ENCODE data around the gene KAT6B. TPM values are rescaled to one million over a fixed set of nuclear protein-coding genes. Genes with fewer than 3 reads are reported as not detected.
"Not testable (repeated sequence)": the region's sequence is repeated elsewhere in the genome, so short reads cannot be mapped to it uniquely, and the experiment has no call there.

KAT6B gene
- total RNA-seq, 1 donor from 2014 or later = 47.1 TPM

DNA sequence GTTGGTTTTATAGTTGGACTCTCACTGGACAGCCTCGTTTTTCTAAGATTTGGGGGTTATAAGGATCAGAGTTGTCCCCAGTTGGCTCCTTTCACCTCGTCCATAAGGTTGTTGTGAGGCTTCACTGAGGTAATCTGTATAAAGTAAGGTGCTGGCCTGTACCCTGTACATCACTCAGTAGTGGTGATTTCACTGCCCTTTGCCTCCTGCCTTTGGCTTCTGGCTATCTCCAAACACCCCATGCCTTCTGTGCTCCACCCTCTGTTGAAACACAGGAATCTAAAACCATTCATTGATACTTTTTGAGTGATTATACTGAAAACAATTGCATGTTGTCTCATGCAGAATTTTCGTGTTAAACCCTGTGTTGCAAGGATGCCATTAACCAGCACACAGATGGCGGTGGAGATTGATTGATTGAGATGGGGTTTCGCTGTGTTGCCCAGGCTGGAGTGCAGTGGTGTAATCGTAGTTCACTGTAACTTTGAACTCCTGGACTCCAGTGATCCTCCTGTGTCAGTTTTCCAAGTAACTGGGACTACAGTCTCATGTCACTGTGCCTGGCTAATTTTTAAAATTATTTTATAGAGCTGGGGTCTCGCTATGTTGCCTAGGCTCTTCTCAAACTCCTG is 55.0 kb downstream of the KAT6B start:
- no peak for ATAC-seq
- DNase-seq = no peak
- intact Hi-C loops (cut with micrococcal nuclease) = no loop called here

DNA sequence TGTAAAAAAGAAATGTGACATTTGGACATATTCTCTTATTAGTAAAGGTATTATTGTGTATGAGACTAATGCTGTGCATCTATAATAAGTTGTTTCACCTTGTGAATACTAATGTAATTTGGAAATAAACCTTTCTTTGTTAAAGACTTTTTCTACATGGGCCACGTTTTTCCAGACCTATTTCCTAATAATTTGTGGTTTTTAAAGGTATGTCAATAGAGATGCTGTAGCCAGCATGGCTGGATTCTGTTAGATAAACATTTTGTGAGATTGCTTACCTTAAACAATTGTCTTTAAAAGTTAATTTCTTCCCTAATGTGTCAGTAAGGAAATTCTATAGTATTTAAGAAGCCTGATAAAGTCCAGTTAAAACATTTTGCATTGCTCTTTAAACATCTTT is 56.0 kb downstream of the KAT6B start:
- ATAC-seq (no peak), DNase-seq (no peak)
- intact Hi-C loops (cut with micrococcal nuclease) = no loop called here

DNA sequence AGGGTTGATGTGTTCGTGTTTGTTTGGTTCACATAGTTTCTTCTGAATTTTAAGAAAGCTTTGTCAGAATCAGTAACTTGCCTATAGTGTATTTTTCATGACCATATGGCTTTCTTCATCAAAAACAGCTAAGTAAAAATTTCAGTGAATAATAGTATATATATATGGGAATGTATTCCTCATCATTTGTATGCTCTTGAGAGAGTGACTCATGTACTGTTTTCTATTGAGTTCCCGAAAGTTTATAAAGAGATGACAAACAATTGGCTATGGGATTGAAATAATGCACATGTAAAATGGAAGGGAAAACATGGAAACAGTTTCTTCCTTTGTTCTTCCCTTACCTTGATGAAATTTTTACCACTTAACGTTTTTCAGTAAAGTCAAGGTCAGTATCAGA is 56.4 kb downstream of the KAT6B start:
- DNase-seq = no peak
- intact Hi-C loops (cut with micrococcal nuclease) = no loop called here
- no peak for ATAC-seq

DNA sequence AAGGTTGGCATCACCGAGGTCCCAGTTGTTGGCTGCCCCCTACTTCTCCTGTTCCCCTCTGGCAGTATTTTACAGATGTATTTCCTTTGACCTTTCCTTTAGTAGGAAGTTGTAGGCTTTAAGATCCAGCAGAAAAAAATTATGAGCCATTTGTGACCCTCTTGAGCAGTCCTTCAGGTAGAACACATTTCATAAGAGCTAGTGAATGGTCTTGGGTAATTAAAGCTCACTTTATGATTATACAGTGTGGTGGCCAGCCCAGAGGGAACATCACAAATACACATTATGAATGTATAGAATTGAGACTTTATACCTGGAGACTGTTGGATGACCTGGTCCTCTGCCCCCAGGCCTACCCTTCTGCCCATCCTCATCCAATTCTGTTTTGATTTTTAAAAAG is 57.0 kb downstream of the KAT6B start:
- intact Hi-C loops (cut with micrococcal nuclease) = no loop called here
- no peak for DNase-seq
- no peak for ATAC-seq

DNA sequence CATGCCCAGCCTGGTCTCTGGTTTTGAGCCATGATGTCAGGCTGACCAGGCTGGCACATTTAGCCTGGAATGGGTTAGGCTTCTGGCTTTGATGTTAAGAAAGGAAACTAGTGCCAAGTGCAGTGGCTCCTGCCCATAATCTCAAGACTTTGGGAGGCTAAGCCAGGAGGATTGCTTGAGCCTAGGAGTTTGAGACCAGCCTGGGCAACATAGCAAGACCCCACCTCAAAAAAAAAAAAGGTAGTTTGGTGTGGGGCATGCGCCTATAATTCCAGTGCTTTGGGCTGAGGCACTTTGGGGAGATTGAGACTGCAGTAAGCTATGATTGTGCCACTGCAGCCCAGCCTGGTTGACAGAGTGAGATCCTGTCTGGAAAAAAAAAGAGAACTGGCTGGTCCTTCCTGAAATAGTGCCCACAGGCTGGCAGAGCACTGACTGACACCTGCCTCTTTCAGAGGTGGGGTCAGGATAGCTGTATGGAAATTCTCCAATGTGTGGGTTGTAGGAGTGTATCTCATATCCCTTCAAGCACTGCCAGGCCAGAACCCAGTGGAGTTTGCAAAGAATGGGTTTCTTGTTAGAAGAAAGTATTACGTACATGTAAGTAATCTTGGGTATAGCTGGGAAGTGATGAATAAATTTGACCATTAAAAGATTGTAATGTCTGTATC is 61.3 kb downstream of the KAT6B start:
- ATAC-seq (peak; percentile 30), DNase-seq (no peak)
- intact Hi-C loops (cut with micrococcal nuclease) = no loop called here

DNA sequence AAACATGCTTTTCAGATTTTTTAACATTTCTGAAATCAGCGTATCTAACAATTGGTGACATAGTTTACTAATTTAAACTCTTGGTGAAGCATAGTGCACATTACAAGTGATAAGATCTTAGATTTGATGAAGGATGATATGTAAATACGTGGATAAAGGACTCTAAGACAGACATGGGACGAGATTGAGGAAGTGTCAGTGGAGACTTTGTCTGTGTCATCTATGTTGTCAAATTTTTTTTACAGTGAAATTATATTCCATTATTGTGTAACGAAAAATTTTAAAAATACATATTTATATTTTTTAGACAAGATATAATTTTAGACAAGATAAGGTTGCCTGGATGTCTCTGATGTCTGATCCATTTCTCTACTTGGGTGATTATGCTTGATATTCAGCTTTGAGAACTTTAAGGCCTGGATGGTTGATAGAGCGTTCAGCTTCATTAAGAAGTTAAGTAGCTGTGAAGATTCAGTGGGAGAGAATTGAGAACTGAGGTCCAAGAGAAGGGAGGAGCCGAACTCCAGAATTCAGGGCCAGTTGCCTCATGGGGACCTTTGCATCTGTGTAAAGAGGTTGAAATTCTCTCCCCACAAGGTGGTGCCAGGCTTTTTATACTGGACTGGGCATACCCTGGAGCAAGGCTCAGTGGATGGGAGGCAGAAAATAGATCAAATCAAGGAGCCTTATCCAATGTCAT is 62.7 kb downstream of the KAT6B start:
- ATAC-seq (peak; percentile 51), DNase-seq (no peak)
- intact Hi-C loops (cut with micrococcal nuclease) = no loop called here

DNA sequence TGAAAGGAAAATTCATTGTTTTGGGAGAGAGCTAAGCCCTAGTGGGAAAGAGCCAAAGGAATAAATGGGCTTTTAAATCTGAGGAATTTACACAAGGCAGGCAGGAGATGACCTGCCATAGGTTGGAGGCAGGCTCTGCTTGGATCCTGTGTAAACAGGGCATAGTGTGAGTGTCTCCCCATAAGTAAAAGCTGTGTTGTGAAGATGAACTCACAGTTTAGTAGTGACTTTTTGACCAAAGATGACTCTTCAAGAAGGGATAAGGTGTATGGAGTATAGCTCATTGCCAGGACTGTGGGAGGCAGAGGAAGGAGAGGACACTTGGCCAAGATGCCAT is 63.2 kb downstream of the KAT6B start:
- no peak for DNase-seq
- ATAC-seq = peak; percentile 9
- intact Hi-C loops (cut with micrococcal nuclease) = no loop called here

DNA sequence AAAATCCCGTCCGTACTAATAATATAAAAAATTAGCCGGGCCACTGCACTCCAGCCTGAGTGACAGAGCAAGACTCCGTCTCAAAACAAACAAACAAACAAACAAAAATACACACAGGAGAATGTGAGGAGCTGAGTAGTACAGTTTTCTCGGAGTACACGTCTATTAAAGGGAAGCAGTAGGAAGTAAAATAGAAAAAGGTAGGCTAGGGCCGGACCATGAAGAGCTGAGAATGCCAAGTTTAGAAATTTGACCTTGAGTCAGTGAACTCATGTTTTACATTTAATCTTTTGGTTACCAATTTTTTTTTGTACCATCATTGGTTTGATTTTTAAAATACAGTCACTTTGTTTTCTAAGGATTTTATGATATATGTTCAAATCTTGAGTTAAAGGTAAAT is 64.1 kb downstream of the KAT6B start:
- intact Hi-C loops (cut with micrococcal nuclease) = no loop called here
- ATAC-seq (no peak), DNase-seq (no peak)

DNA sequence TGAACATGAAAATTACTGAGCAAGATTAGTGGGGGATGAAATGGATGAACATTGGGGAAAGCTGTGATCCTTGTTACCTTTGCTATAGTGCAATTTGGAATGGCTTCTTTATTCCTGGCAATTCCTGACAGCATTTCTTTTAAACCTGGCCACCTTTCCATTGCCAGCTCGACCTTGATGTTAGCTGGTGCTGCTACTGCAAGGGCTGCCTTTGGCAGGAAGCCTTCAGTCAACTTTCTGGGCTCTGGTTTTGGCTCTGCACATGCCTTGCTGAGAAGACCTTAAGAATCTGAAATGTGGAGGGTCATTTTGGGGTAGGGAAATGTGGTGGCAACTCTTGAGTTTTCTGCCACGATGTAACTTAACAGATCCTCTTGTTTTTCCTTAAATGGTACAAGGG is 64.7 kb downstream of the KAT6B start:
- peak; percentile 34 for DNase-seq
- intact Hi-C loops (cut with micrococcal nuclease) = no loop called here
- peak; percentile 75 for ATAC-seq

DNA sequence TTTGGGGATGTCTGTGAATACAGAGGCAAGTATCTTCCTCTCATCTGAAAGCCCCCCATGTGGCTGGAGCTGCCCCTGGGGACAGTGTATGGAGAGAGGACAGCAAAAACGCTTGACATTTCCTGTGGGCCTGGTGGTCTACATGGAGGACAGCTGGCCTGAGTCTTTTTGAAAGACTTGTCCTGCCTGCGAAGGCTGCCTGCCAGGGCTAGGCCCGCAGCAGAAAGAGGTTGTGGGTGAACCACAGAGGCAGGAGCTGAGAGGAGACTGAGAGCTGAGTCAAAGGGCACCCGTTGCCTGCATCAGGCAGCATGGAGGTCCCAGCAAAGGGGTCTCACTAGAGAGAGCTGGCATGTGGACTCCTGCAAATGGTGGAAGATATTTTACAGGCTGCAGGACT is 66.4 kb downstream of the KAT6B start:
- DNase-seq = no peak
- intact Hi-C loops (cut with micrococcal nuclease) = no loop called here
- no peak for ATAC-seq

DNA sequence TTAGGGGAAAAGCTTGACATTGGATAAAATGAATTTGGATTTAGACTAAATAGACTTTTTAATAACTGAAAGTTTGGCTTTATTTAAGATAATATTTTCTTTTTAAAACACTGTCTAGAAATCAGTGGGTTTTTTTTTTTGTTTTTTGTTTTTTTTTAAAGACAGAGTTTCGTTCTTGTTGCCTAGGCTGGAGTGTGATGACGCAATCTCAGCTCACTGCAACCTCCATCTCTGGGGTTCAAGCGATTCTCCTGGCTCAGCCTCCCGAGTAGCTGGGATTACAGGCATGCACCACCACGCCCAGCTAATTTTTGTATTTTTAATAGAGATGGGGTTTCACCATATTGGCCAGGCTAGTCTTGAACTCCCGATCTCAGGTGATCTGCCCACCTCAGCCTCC is 66.9 kb downstream of the KAT6B start:
- DNase-seq; ATAC-seq; intact Hi-C loops (cut with micrococcal nuclease): not testable (repeated sequence)

DNA sequence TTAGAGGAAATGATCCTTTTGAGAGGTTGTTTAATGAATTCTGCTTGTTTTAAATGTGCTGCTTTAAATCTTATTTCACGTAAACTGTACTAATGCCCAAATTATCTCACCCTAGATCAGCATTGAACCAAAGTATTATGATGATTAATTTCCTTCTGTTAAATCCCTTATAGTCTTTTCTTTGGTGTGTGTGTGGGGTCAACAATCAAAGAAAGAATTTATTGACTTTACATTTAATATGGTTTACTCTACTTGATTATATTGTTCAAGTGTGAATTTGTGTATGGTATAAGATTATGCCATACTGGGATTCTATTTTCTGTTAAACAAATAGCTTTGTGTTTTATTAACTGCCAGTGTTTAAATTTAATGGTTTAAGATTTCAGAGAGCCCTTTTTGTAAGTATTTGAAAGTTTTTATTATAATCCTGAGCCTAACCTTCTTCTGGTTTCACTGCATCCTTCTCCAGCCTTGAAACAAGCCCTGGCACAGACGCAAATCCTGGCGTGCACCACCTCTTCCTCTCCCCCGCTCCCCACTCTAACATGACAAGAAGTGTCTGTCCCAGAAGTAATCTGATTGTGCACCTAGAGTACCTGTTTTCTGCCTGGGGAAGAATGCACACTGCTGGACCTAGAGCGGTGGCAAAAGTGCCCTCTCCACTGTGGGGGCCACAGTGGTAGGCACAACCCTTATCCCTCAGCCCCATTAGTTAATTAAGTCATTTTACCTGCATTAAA is 70.6 kb downstream of the KAT6B start:
- intact Hi-C loops (cut with micrococcal nuclease) = no loop called here
- ATAC-seq (no peak), DNase-seq (no peak)

DNA sequence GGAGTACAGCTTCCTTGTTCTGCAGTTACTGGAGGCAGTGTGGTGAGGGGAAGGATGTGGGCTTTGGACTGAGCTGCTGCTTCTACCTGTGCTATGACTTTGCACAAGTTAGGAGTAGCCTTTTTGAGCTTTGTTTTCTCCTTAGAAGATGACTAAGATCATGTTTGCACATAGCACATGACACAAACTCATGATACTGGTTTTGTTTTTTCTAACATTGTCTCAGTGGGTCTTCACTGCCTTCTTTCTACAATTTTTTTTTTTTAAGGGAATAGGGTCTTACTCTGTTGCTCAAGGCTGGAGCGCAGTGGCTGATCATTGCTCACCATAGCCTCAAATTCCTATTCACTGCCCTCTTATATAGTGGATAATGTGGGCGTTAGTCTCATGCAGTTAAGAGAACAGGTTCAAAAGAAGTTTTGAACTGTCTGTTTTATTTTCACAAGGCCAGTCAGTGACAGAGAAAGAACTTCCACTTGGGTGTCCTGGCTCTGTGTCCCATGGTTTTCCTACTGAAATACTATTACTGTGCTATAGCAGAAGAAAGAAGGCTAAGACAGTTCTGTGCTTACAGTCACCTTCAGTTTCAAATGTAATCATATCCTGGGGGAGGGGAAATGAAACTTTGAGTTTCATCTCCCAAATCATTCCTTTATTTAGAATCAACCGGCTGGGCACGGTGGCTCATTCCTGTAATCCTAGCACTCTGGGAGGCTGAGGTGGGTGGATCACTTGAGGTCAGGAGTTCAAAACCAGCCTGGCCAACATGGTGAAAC is 72.0 kb downstream of the KAT6B start:
- ATAC-seq (no peak), DNase-seq (no peak)
- intact Hi-C loops (cut with micrococcal nuclease) = no loop called here

DNA sequence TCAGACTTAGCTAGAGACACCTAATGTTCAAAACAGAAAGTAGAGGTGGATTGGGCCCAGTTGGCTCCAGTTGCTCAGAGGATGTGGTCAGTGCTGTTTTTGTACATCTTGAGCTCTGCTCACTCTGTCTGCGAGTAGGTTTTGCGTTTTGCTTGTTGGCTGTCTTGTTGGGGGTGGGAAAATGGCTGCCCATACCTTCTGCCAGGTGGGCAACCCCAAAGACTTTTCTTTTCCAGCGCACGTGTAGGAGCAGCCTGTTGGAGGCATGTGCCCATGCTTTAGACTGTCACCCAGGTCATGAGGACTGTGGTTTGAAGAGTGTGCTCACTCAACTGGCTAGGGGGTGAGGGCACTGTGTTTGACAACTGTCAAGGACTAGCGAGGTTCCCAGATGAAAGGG is 73.9 kb downstream of the KAT6B start:
- ATAC-seq (no peak), DNase-seq (no peak)
- intact Hi-C loops (cut with micrococcal nuclease) = no loop called here

DNA sequence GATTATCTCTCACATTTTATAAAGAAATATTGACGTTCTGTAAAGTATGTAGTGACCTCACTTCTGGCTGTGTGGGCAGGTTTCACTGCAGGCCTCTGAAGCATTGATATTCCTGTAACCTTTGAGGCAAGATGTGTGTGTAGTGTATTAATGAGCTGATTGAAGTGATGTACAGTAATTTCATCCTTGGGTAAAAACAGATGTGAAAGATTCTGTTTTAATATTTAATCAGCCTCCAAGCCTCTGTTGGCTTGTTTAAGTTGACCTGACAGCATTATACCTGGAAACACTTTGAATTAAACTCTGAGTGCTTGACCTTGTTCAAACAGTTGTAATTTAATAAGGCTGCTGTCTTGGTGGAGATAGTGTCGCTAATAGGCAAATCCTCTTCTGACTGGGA is 74.9 kb downstream of the KAT6B start:
- intact Hi-C loops (cut with micrococcal nuclease) = no loop called here
- DNase-seq = no peak
- no peak for ATAC-seq

DNA sequence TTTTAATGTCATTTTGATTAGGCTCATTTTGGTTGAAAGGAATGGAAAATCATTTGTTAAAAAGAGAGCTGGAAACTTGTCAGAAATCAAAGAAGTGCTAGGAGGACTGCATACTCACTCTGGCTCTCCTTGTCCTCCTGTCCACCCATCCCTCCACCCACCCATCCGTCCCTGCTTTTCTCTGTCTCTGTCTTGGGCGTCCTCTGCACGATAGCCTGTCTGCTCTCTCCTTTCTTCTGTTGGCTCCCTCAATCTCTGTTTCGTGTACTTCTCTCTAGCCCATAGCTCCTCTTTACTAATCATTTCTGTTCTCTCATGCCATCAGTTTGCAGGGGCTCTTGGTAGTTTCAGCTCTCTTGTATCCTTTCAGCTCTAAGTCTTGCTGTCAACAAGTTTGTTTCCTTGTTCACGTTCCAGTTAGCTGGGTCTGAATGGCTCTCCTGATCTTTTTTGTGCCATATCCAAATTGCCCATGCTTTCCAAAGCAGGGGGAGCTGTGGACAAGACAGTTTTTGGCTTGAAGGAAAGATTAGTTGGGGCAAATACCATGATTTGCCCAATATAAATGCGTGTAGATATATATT is 75.6 kb downstream of the KAT6B start:
- ATAC-seq = peak; percentile 53
- no peak for DNase-seq
- intact Hi-C loops (cut with micrococcal nuclease) = no loop called here

DNA sequence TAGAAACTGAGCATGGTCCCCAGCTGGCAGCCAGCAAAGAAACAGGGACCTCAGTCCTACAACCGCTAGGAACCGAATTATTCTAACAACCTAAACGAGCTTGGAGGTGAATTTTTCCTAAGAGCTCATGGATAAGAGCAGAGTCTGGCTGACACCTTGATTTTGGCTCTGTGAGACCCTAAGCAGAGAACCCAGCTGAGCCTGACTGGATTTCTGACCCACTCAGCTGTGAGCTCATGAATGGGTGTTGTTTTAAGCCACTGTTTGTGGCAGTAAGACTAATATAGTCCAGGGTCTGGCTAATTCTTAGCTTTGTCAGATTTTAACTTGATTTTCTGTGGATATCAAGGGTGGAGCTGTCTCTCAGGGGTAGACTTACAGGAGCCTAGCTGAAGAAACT is 77.1 kb downstream of the KAT6B start:
- intact Hi-C loops (cut with micrococcal nuclease) = no loop called here
- no peak for DNase-seq
- ATAC-seq = no peak

DNA sequence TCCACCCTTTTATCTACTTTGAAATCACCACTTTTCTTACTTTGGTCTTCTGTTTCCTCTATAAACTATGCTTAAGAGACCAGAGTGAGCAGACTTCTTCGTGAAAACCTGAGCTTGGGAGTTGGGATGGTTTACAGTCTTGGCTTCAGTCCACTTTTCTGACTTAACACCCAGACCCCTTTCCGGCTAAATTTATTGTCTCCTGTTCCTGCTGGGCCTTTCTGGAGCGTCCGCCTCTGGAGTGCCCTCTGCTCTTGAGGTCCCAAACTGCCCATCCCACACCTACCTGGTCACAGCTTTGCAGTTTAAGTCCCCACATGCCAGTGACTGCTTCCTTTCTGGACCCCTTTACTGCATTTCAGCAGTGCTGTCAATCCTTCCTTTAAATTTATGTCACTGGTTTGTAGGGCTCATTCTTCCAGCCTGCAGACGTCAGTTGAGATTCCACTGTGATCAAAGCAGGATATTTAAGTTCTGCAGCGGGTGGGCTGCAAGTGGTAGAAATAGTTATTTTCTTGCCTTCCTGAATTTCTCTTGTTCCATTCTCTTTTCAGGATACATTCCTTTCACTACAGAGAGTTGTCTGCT is 80.3 kb downstream of the KAT6B start:
- intact Hi-C loops (cut with micrococcal nuclease) = no loop called here
- ATAC-seq = no peak

DNA sequence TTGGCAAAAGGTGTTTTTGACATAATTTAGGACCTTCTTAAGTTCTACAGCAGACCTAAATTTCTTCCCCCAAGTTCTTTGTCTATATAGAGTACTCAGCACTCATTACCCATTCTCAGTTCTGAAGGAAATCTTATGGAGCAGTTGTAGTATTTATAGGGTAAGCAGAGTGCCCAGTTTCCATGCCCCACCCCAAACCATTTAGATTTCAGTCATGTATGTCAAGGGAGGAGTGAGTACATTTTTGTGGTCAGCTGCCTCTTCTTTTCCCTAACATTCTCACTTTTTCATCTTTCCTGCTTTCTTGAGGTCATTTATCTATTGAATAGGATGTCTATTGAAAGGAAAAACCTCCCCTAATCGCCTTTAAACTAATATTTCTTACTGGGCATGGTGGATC is 83.3 kb downstream of the KAT6B start:
- DNase-seq = no peak
- intact Hi-C loops (cut with micrococcal nuclease) = no loop called here
- no peak for ATAC-seq

More for the DNA sequence above, 80.3 kb downstream of the KAT6B start:
- DNase-seq = no peak
